ENCODE data around the gene ITIH1. TPM values are rescaled to one million over a fixed set of nuclear protein-coding genes. Genes with fewer than 3 reads are reported as not detected.

The ITIH1 gene
- total and polyA plus RNA-seq, 11 donors: 0.04 to 0.23 (median 0.21) TPM; not detected in 8

GRCh38 chr3:52805270-52806039 is 28.1 kb downstream of the ITIH1 start:
- TF ChIP-seq POLR2A (IDR thresholded peaks at IDR 0.05): no peak
- Histone ChIP-seq H3K36me3 (no peaks in the 10 kb centered on the region), H3K4me3 (no peak overlapping the region), H3K4me1 (no peaks in the 10 kb centered on the region), H3K27me3 (no peaks in the 10 kb centered on the region), H3K27ac (no peak overlapping the region), H3K9me3 (no peaks in the 10 kb centered on the region)
- intact Hi-C loops (cut with DNase I): no loop called here
- 79 to 81% (median 80%) methylated on average over 17 to 19 of the region's 19 CpGs for WGBS, 4 donors
- ATAC-seq: no peak
- no peak for DNase-seq

GRCh38 chr3:52809149-52809548 is 31.8 kb downstream of the ITIH1 start:
- ATAC-seq (no peak), DNase-seq (no peak)
- no peak overlapping the region for H3K27ac ChIP-seq
- no peak overlapping the region for H3K4me3 ChIP-seq
- no peaks in the 10 kb centered on the region for H3K4me1 ChIP-seq
- no peaks in the 10 kb centered on the region for H3K36me3 ChIP-seq
- TF ChIP-seq CTCF (IDR thresholded peaks at IDR 0.05): no peak
- TF ChIP-seq POLR2A (IDR thresholded peaks at IDR 0.05): no peak
- 73 to 86% (median 80%) methylated on average over 2 of the region's 2 CpGs for WGBS, 4 donors
- no peaks in the 10 kb centered on the region for H3K9me3 ChIP-seq
- H3K27me3 ChIP-seq: no peaks in the 10 kb centered on the region
- intact Hi-C loops (cut with DNase I): no loop called here

- Histone ChIP-seq H3K4me3 (no peak overlapping the region), H3K4me1 (no peaks in the 10 kb centered on the region), H3K36me3 (no peaks in the 10 kb centered on the region), H3K27ac (no peak overlapping the region), H3K9me3 (no peaks in the 10 kb centered on the region), H3K27me3 (no peaks in the 10 kb centered on the region)
- TF ChIP-seq CTCF (IDR thresholded peaks at IDR 0.05) (no peak), POLR2A (IDR thresholded peaks at IDR 0.05) (no peak)
- ATAC-seq: no peak
- no peak for DNase-seq
- WGBS, 4 donors: 47 to 64% (median 52%) methylated on average over 7 of the region's 7 CpGs
- intact Hi-C loops (cut with DNase I): no loop called here
These were observed 32.4 kb downstream of the ITIH1 start for GRCh38 chr3:52809662-52810377.

- no peak for ATAC-seq
- no peak overlapping the region for H3K4me3 ChIP-seq
- H3K4me1 ChIP-seq: no peaks in the 10 kb centered on the region
- H3K9me3 ChIP-seq: no peaks in the 10 kb centered on the region
- no peaks in the 10 kb centered on the region for H3K36me3 ChIP-seq
- DNase-seq: no peak
- 90 to 93% (median 92%) methylated on average over 11 of the region's 11 CpGs for WGBS, 4 donors
- no peaks in the 10 kb centered on the region for H3K27me3 ChIP-seq
- intact Hi-C loops (cut with DNase I): no loop called here
- no peak for TF ChIP-seq POLR2A (IDR thresholded peaks at IDR 0.05)
- TF ChIP-seq CTCF (IDR thresholded peaks at IDR 0.05): no peak
- no peak overlapping the region for H3K27ac ChIP-seq
These were observed 33.5 kb downstream of the ITIH1 start for GRCh38 chr3:52810923-52811322.
